Raji (cell line): ENCODE measurements around the gene SLC41A1.

Experiments
- POLR2A ChIP-seq: IDR thresholded peaks from 2 replicates; pipeline ENCODE4 v1.6.1; 2011; ENCODE audit warnings: low read depth, low read length, control low read depth; ENCODE audit not compliant: insufficient read depth

Gene SLC41A1

DNA sequence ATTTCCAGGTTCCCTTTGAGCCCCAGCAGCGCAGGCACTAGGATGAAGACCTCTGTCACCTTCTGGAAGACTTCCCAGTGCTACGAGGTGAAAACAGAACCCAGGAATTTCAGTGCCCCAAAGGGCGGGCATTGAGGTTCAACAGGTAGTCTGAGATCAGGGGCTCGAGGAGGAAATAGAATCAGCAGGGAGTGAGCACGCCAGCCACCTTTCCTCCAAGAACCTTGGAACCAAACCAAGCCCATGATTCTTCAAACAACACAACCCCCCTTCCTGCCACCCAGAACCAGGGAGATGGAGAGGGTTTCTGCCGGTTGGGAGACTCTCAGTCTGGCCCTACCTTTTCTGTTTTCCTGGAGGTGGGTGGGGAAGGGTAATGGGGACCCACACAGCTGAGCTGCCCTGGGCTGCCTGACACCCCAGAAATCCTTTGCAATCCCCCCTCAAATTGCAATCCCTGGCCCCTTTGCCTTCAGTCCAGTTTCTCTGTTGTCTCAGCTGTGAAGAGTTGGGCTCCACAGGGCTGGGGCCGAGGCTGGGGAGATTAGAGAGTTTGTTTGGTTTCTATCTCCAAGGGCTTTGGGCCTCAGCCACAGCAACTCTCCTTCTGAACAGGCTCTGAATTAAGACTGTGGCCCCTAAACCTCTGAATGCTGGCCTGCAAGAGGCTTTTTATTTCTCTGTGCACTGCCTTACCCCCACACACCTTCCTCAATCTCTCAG is 11.9 kb downstream of the SLC41A1 start:
- TF ChIP-seq POLR2A = no peak

DNA sequence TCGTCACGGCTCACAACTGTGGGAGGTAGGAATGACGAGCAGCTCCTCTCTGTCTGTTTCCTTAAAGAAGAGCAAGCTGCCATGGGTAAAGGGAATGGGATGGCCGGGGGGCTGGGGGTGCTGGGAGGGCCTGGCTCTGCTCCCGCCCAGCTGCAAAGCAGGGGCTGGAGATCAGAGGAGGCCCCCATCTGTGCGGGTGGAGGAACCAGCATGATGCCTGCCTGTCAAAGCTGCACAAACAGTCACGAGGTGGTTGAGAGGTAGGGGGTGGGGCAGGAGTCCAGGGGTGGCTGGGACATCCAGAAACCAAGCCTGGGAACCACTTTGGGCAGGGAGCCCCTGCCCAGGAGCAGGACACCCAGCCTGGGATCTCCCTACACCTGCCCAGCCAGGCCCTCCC is 12.6 kb downstream of the SLC41A1 start:
- TF ChIP-seq POLR2A = no peak

DNA sequence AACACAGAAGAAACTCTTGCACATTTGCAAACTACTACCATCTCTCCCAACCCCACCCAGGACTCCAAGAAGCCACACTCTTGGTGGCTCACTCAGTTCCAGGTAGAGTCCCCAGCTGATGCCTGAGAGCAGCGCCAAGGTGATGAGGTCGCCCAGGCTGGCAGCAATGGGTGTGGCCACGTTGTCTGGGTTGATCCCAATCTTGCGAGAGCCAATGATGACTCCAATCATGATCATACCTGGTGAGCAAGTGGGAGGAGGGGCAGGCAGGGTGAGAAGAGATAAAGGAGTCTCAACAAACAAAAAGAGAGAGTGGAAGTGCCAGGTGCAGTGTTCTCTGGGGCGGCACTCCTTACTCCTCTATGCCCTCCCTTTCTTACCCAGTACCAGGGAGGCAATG is 14.4 kb downstream of the SLC41A1 start:
- no peak for TF ChIP-seq POLR2A

DNA sequence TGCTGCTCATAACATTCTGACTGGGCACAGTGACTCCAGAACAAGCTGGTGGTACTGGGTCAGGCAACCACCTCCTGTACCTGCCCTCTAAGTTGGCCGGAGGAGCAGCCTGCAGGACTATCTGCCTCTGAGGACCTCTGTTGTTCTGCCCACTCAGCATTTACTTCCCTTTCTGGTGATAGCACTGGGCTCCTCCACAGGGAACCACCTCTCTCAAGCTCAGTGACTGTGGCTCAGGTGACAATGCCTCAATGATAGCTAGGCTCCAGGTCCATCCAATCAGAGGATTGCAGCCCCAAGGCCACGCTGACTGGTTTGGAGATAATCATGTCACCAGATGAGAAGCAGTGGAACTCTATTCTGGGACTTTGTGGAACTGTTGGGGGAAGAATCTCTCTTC is 15.8 kb downstream of the SLC41A1 start:
- no peak for TF ChIP-seq POLR2A

DNA sequence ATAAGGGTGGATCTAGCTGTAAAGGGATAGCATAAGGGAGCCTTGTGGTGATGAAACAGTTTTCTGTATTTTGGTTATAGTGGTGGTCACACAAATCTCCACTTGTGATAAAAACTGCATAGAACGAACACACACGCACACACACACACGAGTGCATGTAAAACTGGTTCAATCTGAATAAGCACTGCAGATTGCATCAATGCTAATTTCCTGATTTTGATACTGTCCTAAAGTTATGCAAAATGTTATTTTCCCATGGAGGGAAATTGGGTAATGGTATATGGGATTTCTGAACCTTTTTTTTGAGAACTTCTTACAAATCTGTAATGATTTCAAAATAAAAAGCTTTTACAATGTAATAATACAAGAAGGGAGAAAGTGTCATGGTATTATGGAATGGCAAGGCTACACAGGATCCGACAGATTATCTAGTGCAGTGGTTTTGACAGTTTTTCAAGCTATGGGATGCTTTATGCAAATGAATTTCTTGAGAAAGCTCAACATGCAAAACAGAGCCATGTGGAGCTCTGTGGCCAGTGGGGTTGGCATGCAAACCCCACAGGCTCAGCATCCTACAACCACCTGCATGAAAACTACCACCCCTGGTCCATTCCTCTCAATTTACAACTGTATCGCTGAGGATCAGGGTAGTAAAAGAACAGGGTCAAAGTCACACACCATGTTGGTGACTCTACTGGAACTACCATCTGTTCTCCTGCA is 18.8 kb downstream of the SLC41A1 start:
- 0 out of 2 replicates have a peak, but pooled peaks have one; percentile 34 for TF ChIP-seq POLR2A

DNA sequence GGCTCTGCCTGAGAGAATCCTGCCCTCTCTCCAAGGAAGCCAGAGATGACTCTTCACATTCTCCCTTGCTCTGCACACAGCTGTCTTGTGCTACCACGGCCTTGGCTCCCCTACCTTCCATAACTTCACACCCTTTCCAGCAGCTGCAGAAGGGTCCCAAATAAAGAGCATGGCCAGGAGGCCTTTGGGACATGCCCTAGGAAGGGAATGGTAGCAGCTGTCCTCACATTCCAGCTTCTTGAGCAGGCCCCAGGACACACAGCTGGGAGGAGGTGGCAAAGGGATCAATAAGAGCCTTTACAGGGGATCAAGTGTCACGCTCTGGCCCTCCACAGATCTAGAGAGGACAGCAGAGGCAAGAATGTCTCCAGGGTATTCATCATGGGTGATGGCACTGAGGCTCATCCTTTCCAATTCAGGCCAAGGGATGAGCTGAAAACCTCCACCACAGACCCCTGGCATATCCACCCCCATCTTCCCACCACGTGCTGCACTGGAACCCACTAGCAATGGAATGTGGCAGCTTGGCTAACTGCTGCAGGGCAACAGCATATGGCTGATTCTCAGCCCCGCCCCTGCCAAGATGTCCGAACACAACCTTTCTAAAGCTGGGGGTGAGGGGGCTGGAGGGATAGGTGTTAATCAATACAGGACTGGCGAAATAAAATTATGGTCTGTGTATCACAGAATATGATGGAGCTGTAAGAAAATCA is 19.9 kb downstream of the SLC41A1 start:
- TF ChIP-seq POLR2A = no peak

DNA sequence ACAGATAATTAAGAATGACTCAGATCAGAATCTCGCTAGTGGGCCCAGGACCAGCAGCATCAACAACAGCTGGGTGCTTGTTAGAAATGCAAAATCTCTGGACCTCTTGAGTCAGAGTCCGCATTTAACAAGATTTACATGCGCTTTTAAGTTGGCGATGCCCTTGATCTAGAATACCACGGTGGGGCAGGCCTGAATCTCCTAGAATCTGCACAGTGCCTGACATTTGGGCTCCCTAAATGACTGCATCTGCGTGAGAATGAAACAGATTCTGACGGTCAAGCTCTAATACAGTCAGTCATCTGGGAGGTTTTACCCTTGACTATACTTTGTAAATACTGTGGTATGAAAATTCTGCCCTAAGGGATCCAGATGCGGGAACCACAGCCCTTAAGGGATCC is 20.5 kb downstream of the SLC41A1 start:
- TF ChIP-seq POLR2A = no peak

DNA sequence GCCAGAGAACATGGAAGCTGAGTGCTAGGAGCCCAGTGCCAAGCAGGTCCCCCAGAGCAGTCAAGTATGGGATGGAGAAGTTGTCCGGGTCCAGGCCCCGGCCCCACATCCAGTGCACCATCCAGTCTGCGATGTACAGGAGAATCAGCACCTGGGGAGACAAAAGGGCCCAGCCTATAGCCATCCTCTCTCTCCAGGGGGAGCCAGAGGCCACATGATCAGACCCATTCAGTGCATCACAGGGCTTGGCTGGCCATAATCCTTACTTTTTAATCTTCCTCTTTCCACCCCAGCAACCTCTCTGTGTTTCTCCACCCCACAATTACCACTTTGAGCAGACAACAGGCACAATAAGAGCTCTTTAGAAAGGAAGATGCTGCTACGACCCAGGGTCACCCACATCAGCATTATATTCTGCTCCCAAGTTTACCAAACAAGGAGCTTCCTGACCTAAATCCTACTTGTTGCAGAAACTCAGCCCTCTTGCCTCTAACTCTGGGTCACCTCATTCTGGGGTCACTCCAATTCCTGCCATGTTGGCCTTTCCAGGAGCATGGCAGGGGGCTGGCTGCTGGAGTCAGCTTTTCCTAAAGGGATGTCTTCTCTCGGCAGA is 21.3 kb downstream of the SLC41A1 start:
- TF ChIP-seq POLR2A = no peak

DNA sequence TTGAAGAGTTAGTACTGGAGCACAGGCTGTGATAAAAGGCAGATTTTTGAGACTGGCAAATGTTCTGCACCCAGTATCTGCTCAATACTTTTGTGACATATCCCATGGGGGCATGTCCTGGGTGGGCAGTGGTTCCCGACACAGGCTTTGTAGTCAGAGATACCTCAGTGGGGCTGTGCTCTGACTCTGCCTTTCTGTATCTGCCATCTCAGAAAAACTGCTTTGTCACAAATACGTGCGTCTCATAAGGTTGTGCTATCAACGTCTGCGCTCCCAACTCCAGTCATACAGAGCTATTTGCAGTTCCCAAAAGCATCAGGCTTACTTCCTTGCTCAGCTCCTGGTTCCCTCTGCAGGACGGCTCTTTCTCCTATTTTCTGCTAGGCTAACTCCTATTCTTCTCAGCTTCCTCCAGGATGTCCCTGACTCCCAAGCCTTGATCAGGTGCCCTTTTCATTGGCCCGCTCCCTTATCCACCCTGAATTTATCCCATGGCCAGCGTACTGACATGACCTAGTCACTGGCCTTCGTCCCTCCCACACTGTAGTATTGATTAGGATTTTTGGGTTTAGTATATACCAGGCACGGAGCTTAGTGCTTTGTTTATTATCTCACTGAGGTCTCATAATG is 25.6 kb downstream of the SLC41A1 start:
- no peak for TF ChIP-seq POLR2A

DNA sequence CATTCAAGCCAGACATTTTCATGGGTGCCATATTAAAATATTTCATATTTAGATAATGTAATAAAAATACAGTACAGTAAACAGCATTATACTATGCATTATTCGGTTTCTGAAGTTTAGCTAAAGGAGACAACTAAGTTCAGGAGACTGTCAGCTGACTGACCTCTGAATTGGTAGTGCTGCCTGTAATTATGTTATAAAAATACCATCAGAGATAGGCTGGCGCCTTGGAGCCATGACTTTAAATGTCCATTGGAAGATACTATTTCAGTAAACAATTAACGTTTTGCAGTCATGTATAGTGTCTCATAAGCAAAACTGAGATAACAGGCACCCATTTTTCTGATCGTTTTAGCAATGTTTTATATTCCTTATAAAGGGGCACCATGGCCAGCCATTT is 26.4 kb downstream of the SLC41A1 start:
- TF ChIP-seq POLR2A = no peak

DNA sequence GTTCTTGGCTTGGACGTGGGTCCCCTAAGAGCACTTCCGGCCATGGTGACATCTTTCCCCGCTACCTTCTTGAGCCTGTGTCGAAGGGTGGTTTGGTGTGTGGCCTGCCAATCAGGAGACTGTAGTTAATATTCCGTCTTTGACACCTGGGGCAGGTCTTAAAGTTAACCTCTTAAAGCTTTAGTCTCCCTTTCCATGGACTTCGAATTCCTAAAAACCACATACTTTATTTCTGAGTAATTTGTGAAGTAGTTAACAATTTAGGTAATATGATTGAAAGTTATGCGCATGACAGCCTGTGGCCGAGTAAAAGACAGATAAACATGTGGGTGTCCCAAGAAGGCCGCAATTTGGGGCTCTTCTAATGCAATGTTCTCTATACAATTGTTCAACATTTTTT is 27.6 kb downstream of the SLC41A1 start:
- no peak for TF ChIP-seq POLR2A

DNA sequence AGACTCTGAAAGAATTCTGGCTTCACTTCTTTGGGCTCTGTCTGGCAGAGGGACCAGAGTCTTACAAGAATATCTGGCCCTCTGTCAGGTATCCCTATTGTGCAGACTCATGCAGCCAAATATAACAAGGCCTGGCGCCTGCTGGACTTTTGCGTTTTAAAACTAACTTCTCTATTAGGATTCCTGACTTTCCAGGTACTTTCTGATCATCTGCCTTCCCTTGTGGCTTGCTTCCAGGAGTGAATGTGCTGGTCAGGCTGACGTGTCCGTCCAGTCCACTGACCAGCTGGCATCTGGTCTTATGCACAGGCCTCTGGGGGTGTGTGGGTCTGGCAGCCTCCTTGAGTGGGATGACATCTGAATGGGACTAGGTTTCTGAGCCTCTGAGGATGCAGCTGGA is 29.1 kb downstream of the SLC41A1 start:
- no peak for TF ChIP-seq POLR2A

DNA sequence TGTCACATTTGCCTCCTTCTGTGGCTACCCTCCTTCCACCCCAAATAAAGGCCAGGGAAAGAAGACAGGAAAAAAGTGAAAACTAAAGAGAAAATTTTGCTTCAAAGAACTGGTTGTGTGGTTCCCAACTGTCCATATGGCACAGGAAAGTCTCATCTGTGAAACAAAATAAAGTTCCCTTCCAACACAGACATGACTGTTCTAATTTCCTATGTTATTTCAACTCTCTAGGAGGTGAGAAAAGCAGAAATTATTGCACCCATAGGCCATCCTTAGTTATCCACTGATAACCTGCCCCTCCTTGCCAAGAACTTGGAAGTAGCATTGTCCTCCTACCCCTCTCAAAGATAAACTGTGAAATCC is 29.6 kb downstream of the SLC41A1 start:
- TF ChIP-seq POLR2A = no peak

DNA sequence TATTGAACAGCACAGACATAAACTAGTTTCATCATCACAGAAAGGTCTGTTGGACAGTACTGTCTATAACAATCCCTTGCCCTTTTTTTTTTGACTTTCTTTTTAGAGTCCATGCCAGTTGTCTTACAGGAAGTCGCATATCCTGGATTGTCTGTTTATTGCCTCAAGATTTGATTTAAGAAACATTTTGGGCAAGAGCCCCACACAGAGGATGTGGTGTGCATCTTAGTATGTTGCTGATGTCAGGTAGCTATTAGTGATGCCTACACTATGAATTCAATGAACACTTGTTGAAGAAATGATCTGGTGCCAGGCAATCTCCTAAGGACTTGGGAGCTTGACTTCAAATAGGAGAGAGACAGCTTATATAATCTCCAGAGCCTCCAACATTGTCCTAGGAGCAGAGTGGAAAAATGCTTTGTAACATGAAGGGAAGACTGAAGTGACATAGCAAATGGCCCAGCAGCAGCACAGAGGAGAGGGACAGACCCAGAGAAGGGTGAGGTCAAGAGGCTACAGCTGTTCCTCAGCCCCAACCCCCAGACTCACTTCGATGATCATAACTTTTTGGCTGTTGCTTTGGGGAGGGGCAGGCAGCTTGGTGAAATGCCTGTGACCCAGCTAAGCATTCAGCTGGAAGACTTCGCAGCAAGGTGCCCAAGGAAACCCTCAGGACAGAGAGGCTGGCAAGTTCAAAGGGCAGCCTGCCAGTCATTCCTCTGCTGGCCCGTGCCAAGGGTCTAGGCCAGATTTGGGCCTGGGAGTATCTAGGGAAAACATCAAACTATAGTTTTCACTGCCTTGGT is 30.2 kb downstream of the SLC41A1 start:
- TF ChIP-seq POLR2A = no peak
